HG02763 (cell line): Measurements from ENCODE around the gene POLR2E.
A peak's percentile ranks its signal among the peaks of the same experiment; 100 is the strongest.
"Not testable (repeated sequence)": the region's sequence is repeated elsewhere in the genome, so short reads cannot be mapped to it uniquely, and the experiment has no call there.

Experiments used
- ATAC-seq: cut with Tn5 transposase; IDR thresholded peaks from one replicate; pipeline ENCODE4 v1.9.1; 2021; ENCODE audit warnings: mild to moderate bottlenecking, moderate library complexity; ENCODE audit not compliant: unreplicated experiment

POLR2E gene

GRCh38 chr19:1094978-1095701 is at the start of gene POLR2E:
Gene POLR2E (minus strand): TSS chr19:1095375. CDS start chr19:1095315, 60 bp downstream.
- peak; percentile 83 for ATAC-seq

GRCh38 chr19:1144741-1145140 is 49.6 kb upstream of the POLR2E start:
- ATAC-seq = no peak

- no peak for ATAC-seq
Observed at GRCh38 chr19:1143828-1144399, 48.7 kb upstream of the POLR2E start.

GRCh38 chr19:1141944-1142343 is 46.8 kb upstream of the POLR2E start:
- no peak for ATAC-seq

GRCh38 chr19:1140272-1141027 is 45.3 kb upstream of the POLR2E start:
- no peak for ATAC-seq

- ATAC-seq = no peak
Observed at GRCh38 chr19:1139126-1139525, 44.0 kb upstream of the POLR2E start.

- ATAC-seq = no peak
Observed at GRCh38 chr19:1138121-1138520, 42.9 kb upstream of the POLR2E start.

- ATAC-seq = no peak
Observed at GRCh38 chr19:1136621-1137317, 41.6 kb upstream of the POLR2E start.

- no peak for ATAC-seq
Observed at GRCh38 chr19:1136201-1136600, 41.0 kb upstream of the POLR2E start.

- no peak for ATAC-seq
Observed at GRCh38 chr19:1135454-1135853, 40.3 kb upstream of the POLR2E start.

- ATAC-seq = no peak
Observed at GRCh38 chr19:1134431-1134830, 39.3 kb upstream of the POLR2E start.

GRCh38 chr19:1133471-1133929 is 38.3 kb upstream of the POLR2E start:
- ATAC-seq = peak; percentile 51

GRCh38 chr19:1132552-1133383 is 37.6 kb upstream of the POLR2E start:
- ATAC-seq = peak; percentile 6

GRCh38 chr19:1131718-1132551 is 36.8 kb upstream of the POLR2E start:
- peak; percentile 39 for ATAC-seq

- ATAC-seq = no peak
Observed at GRCh38 chr19:1130771-1131717, 35.9 kb upstream of the POLR2E start.

GRCh38 chr19:1129535-1129934 is 34.4 kb upstream of the POLR2E start:
- no peak for ATAC-seq

GRCh38 chr19:1129084-1129483 is 33.9 kb upstream of the POLR2E start:
- ATAC-seq = not testable (repeated sequence)

GRCh38 chr19:1128106-1128505 is 32.9 kb upstream of the POLR2E start:
- no peak for ATAC-seq
